ENCODE measurements around the gene CSRP1.

DNA sequence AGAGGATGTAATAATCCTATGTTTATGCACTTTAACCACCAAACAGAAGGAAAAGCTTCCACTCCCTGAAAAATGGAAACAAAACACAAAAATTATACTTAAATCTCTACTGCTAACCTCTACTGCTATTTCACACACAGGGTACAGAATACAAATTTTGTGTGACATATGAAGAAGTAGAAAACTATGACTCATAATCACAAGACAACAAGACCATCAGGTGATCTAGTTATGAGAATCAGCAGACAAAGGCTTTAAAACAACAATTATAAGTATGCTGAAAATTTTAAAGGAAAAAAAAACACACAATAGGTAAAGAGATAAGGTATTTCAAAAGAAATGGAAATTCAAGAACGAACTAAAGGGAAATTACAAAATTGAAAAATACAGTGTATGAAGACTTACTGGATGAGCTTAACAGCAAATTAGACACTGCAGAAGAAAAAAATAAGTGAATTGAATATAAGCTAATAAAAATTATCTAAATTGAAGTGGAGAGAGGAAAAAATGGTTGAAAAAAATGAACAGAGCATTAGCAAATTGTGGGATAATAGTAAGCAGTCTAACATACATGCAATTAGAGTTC, 18.4 kb upstream of the CSRP1 start:
- TF ChIP-seq CTCF (IDR thresholded peaks at IDR 0.05) (no peak), POLR2A (IDR thresholded peaks at IDR 0.05) (no peak)
